ENCODE results near the gene RHCG. TPM values are rescaled to one million over a fixed set of nuclear protein-coding genes. Genes with fewer than 3 reads are reported as not detected.

RHCG gene
- total and polyA plus RNA-seq, 2 of the 13 experiments (the other 11 are each of a cell fraction or from before 2014, with no cell fraction given), result not detected

DNA sequence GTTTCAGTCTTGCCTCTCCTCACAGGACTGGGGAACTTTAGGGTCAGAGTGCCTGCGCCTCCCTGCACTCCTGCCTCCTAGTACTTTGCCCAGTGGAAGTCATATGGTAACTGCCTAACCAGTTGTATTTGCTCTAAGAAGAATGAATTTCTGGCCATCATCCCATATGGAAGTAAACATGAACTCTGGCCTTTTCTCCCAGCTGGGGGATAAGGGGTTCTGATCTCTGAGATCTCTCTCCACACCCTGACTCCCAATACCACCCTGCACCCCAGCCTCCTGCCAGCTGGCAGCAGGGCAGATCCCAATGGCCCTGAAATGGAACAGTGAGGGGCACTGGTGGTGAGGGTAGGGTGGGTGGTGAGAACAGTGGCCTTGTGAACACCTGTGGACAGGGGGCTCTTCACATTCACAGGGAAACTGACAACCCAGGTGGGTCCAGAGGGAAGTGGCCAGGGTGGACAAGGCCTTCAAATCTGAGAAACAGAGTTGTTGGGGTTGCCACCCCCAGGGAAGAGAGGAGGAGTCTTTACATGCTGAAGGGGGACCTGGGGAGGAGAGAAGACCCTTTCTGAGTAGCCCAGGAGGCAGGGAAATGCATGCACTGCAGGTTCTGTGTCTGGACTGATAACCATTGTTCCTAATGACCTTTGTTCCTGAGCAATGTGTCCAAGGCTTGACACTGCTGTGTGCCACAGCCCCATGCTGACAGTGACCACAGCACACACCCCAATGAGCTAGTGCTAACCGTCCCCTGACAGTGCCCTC, 36.9 kb downstream of the RHCG start (continued):
- TF ChIP-seq, protein P1, sequence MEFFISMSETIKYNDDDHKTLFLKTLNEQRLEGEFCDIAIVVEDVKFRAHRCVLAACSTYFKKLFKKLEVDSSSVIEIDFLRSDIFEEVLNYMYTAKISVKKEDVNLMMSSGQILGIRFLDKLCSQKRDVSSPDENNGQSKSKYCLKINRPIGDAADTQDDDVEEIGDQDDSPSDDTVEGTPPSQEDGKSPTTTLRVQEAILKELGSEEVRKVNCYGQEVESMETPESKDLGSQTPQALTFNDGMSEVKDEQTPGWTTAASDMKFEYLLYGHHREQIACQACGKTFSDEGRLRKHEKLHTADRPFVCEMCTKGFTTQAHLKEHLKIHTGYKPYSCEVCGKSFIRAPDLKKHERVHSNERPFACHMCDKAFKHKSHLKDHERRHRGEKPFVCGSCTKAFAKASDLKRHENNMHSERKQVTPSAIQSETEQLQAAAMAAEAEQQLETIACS (CRISPR knock-in tag; IDR thresholded peaks at IDR 0.05), result no peak
- TF ChIP-seq, protein P2, sequence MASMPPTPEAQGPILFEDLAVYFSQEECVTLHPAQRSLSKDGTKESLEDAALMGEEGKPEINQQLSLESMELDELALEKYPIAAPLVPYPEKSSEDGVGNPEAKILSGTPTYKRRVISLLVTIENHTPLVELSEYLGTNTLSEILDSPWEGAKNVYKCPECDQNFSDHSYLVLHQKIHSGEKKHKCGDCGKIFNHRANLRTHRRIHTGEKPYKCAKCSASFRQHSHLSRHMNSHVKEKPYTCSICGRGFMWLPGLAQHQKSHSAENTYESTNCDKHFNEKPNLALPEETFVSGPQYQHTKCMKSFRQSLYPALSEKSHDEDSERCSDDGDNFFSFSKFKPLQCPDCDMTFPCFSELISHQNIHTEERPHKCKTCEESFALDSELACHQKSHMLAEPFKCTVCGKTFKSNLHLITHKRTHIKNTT (CRISPR knock-in tag; IDR thresholded peaks at IDR 0.05), result no peak
- TF ChIP-seq, protein P3, sequence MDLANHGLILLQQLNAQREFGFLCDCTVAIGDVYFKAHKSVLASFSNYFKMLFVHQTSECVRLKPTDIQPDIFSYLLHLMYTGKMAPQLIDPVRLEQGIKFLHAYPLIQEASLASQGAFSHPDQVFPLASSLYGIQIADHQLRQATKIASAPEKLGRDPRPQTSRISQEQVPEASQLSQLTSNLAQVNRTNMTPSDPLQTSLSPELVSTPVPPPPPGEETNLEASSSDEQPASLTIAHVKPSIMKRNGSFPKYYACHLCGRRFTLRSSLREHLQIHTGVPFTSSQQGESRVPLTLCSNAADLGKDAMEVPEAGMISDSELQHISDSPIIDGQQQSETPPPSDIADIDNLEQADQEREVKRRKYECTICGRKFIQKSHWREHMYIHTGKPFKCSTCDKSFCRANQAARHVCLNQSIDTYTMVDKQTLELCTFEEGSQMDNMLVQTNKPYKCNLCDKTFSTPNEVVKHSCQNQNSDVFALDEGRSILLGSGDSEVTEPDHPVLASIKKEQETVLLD (CRISPR knock-in tag; IDR thresholded peaks at IDR 0.05; ENCODE audit: low read depth), result no peak
- TF ChIP-seq, protein P4, sequence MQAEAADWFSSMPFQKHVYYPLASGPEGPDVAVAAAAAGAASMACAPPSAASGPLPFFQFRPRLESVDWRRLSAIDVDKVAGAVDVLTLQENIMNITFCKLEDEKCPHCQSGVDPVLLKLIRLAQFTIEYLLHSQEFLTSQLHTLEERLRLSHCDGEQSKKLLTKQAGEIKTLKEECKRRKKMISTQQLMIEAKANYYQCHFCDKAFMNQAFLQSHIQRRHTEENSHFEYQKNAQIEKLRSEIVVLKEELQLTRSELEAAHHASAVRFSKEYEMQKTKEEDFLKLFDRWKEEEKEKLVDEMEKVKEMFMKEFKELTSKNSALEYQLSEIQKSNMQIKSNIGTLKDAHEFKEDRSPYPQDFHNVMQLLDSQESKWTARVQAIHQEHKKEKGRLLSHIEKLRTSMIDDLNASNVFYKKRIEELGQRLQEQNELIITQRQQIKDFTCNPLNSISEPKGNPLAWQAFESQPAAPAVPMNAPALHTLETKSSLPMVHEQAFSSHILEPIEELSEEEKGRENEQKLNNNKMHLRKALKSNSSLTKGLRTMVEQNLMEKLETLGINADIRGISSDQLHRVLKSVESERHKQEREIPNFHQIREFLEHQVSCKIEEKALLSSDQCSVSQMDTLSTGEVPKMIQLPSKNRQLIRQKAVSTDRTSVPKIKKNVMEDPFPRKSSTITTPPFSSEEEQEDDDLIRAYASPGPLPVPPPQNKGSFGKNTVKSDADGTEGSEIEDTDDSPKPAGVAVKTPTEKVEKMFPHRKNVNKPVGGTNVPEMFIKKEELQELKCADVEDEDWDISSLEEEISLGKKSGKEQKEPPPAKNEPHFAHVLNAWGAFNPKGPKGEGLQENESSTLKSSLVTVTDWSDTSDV (CRISPR knock-in tag; IDR thresholded peaks at IDR 0.05), result no peak
- no peak for TF ChIP-seq ZNF337 (CRISPR knock-in tag; IDR thresholded peaks at IDR 0.05; ENCODE audit: borderline replicate concordance, low read depth)
- no peak for TF ChIP-seq CHCHD3 (CRISPR knock-in tag; IDR thresholded peaks at IDR 0.05)
- peak; percentile 69; the same call in 1 of the 2 replicates for TF ChIP-seq SOX13 (IDR thresholded peaks at IDR 0.05)
- TF ChIP-seq SOX13 (CRISPR knock-in tag; conservative IDR thresholded peaks at IDR 0.05 in 1 of 2, IDR thresholded peaks at IDR 0.05 in 1 of 2), result peak in 1 of 2 experiments; percentile 93; a peak in 2 of 4 replicates
- TF ChIP-seq ZNF660 (CRISPR knock-in tag; IDR thresholded peaks at IDR 0.05; ENCODE audit: borderline replicate concordance, low read depth), result no peak
- TF ChIP-seq, protein P5, sequence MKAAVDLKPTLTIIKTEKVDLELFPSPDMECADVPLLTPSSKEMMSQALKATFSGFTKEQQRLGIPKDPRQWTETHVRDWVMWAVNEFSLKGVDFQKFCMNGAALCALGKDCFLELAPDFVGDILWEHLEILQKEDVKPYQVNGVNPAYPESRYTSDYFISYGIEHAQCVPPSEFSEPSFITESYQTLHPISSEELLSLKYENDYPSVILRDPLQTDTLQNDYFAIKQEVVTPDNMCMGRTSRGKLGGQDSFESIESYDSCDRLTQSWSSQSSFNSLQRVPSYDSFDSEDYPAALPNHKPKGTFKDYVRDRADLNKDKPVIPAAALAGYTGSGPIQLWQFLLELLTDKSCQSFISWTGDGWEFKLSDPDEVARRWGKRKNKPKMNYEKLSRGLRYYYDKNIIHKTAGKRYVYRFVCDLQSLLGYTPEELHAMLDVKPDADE (CRISPR knock-in tag; IDR thresholded peaks at IDR 0.05), result no peak
- TF ChIP-seq EED (CRISPR knock-in tag; IDR thresholded peaks at IDR 0.05), result no peak
- TF ChIP-seq ZNF20 (CRISPR knock-in tag; IDR thresholded peaks at IDR 0.05), result no peak
- TF ChIP-seq JARID2 (CRISPR knock-in tag; IDR thresholded peaks at IDR 0.05; ENCODE audit: insufficient replicate concordance), result no peak
- TF ChIP-seq PRMT3 (CRISPR knock-in tag; IDR thresholded peaks at IDR 0.05; ENCODE audit: borderline replicate concordance, low read depth), result no peak
- no peak for TF ChIP-seq ZBTB8A (CRISPR knock-in tag; IDR thresholded peaks at IDR 0.05; ENCODE audit: borderline replicate concordance, low read depth)
- TF ChIP-seq SMAD9 (CRISPR knock-in tag; IDR thresholded peaks at IDR 0.05), result no peak
- TF ChIP-seq, protein P6, sequence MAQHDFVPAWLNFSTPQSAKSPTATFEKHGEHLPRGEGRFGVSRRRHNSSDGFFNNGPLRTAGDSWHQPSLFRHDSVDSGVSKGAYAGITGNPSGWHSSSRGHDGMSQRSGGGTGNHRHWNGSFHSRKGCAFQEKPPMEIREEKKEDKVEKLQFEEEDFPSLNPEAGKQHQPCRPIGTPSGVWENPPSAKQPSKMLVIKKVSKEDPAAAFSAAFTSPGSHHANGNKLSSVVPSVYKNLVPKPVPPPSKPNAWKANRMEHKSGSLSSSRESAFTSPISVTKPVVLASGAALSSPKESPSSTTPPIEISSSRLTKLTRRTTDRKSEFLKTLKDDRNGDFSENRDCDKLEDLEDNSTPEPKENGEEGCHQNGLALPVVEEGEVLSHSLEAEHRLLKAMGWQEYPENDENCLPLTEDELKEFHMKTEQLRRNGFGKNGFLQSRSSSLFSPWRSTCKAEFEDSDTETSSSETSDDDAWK (CRISPR knock-in tag; IDR thresholded peaks at IDR 0.05), result no peak
- no peak for TF ChIP-seq KLF9 (CRISPR knock-in tag; IDR thresholded peaks at IDR 0.05; ENCODE audit: low read depth)
- no peak; the same call in 1 of the 2 replicates for TF ChIP-seq ZNF644 (CRISPR knock-in tag; IDR thresholded peaks at IDR 0.05; ENCODE audit: low read depth)
